IgD-negative memory B cell (primary cell): ENCODE measurements around the gene CAPZA1. TPM values are rescaled to one million over a fixed set of nuclear protein-coding genes. Genes with fewer than 3 reads are reported as not detected.

Experiments used
- H3K27ac Mint-ChIP-seq, 3 donors: one replicate each; pipeline ENCODE4 v1.8.0; 2020 to 2022; ENCODE audit warnings: mild to moderate bottlenecking in 3 of 3, mixed read lengths in 3 of 3, moderate library complexity in 1 of 3
- H3K27me3 Mint-ChIP-seq: one replicate; pipeline ENCODE4 v1.8.0; 2021; ENCODE audit warnings: mixed read lengths
- H3K36me3 Mint-ChIP-seq: one replicate; pipeline ENCODE4 v1.8.0; 2020; ENCODE audit warnings: mild to moderate bottlenecking, mixed read lengths
- H3K4me1 Mint-ChIP-seq, 3 donors: one replicate each; pipeline ENCODE4 v1.8.0; 2020 to 2022; ENCODE audit warnings: mixed read lengths in 3 of 3, mild to moderate bottlenecking in 1 of 3
- H3K4me3 Mint-ChIP-seq, 4 donors: one replicate each; pipeline ENCODE4 v1.8.0; 2020 to 2022; ENCODE audit warnings: mild to moderate bottlenecking in 4 of 4, mixed read lengths in 4 of 4, moderate library complexity in 3 of 4
- H3K9me3 Mint-ChIP-seq, 3 donors: one replicate each; pipeline ENCODE4 v1.8.0; 2020 to 2021; ENCODE audit warnings: mixed read lengths in 3 of 3, mild to moderate bottlenecking in 1 of 3
- polyA plus RNA-seq: library from polyadenylated mRNA; unstranded; fragments of 300-500 nt; fragmentation: Illumina TruSeq; gene quantifications from one replicate; pipeline ENCODE4 v1.2.3, GENCODE V29; 2021

The CAPZA1 gene
- polyA plus RNA-seq, 1 donor from 2014 or later, result 192 TPM

- H3K36me3 Mint-ChIP-seq, result no peaks in the 10 kb centered on the region
- H3K4me3 Mint-ChIP-seq, result peak overlapping the region in 1 of 4 donors; percentile 86
- H3K9me3 Mint-ChIP-seq, result no peaks in the 10 kb centered on the region
- H3K27me3 Mint-ChIP-seq, result peaks cover 9% of the 10 kb centered on the region
- peak overlapping the region in 1 of 3 donors; percentile 57 for H3K27ac Mint-ChIP-seq
- H3K4me1 Mint-ChIP-seq, result peaks cover 14 to 20% (median 14%) of the 10 kb centered on the region in 3 donors
These were observed 97.7 kb downstream of the CAPZA1 start for GRCh38 chr1:112717263-112717873.

- Mint-ChIP-seq H3K4me1 (peaks cover 11 to 14% (median 13%) of the 10 kb centered on the region in 3 donors), H3K4me3 (peak overlapping the region in 3 of 4 donors; percentile 54 to 85 (median 81)), H3K27me3 (peaks cover 18% of the 10 kb centered on the region), H3K36me3 (no peaks in the 10 kb centered on the region), H3K27ac (no peak overlapping the region), H3K9me3 (no peaks in the 10 kb centered on the region)
These were observed 99.2 kb downstream of the CAPZA1 start for GRCh38 chr1:112718691-112719418.

DNA sequence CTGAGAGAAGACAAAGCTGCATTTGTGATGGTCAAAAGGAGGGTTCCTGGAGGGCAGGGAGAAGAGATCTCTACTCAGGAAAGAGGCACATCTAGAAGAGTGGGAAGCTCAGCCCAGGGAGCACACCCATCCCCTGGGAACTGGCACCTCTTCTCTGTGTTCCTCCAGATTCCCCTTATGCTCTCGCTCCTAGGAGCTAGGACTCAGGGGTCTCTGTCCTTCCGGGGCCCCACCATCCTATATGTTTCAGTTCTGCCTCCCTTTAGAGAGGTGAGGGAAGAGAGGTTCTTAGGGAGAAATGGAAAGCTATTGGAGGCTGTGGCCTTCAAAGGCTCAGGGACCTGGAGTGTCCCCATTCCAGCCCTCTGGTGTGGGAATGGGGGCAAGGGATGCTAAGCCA, 100.1 kb downstream of the CAPZA1 start:
- H3K9me3 Mint-ChIP-seq, result no peaks in the 10 kb centered on the region
- peak overlapping the region in 1 of 3 donors; percentile 48 for H3K27ac Mint-ChIP-seq
- H3K4me3 Mint-ChIP-seq, result no peak overlapping the region
- H3K4me1 Mint-ChIP-seq, result peaks cover 8 to 12% (median 10%) of the 10 kb centered on the region in 3 donors
- H3K27me3 Mint-ChIP-seq, result peaks cover 18% of the 10 kb centered on the region
- no peaks in the 10 kb centered on the region for H3K36me3 Mint-ChIP-seq

GRCh38 chr1:112720800-112721199, 101.2 kb downstream of the CAPZA1 start:
- Mint-ChIP-seq H3K36me3 (no peaks in the 10 kb centered on the region), H3K27ac (no peak overlapping the region), H3K4me1 (peaks cover 8 to 10% (median 8%) of the 10 kb centered on the region in 3 donors), H3K9me3 (no peaks in the 10 kb centered on the region), H3K27me3 (peaks cover 18% of the 10 kb centered on the region), H3K4me3 (no peak overlapping the region)

Other genes with a start within 250 kb of the CAPZA1 start
- gene CTTNBP2NL, start 223.6 kb upstream of the CAPZA1 start, polyA plus RNA-seq, result 0.76 TPM
- gene WNT2B, start 110.9 kb upstream of the CAPZA1 start, polyA plus RNA-seq, result 0.09 TPM
- gene ST7L, start 691 bp upstream of the CAPZA1 start, polyA plus RNA-seq, result 7.5 TPM
- gene MOV10, start 54.8 kb downstream of the CAPZA1 start, polyA plus RNA-seq, result 5.6 TPM
- gene RHOC, start 87.3 kb downstream of the CAPZA1 start, polyA plus RNA-seq, result 41.8 TPM
- 1.4 TPM for gene PPM1J, start 95.5 kb downstream of the CAPZA1 start, polyA plus RNA-seq